Pancreas (tissue), 10 donors: ENCODE data around the gene CELF3. TPM values are rescaled to one million over a fixed set of nuclear protein-coding genes. Genes with fewer than 3 reads are reported as not detected.

Experiments used
- ATAC-seq, 4 donors: fragments of 200-7000 bp; cut with Tn5 transposase; one replicate each; pipeline versions ENCODE4 v1.8.0 to v1.9.1; 2020; ENCODE audit warnings: mild to moderate bottlenecking in 4 of 4, moderate library complexity in 4 of 4
- DNase-seq, 6 donors: peaks; one replicate each; pipeline ENCODE4 v3.0.0-alpha.2; 2020
- FAIRE-seq: peaks from 2 replicates; lab custom pipeline; 2012; peaks lifted over from hg19 to GRCh38; lab: Jason Lieb, UNC
- H3K27ac ChIP-seq, 4 donors: fragments of 200-600 bp; sonication (generic); 1 replicate in 3 of 4; 2 replicates in 1 of 4; pipeline versions ENCODE4 v1.5.0 to v1.8.0; 2020
- H3K27me3 ChIP-seq, 4 donors: fragments of 200-600 bp; one replicate each; pipeline ENCODE4 v1.8.0; 2021
- H3K36me3 ChIP-seq, 3 donors: fragments of 200-600 bp; sonication (generic) in 1 of 3; one replicate each; pipeline versions ENCODE4 v1.5.0 to v1.8.0; 2020 to 2021
- H3K4me1 ChIP-seq, 3 donors: fragments of 200-600 bp; one replicate each; pipeline ENCODE4 v1.8.0; 2021
- H3K4me3 ChIP-seq, 4 donors: fragments of 200-600 bp; sonication (generic) in 2 of 4; one replicate each; pipeline versions ENCODE4 v1.5.0 to v1.8.0; 2020 to 2021
- H3K9me3 ChIP-seq, 4 donors: fragments of 200-600 bp; one replicate each; pipeline ENCODE4 v1.8.0; 2021
- WGBS, 2 donors: extraction: QIAGEN DNeasy Blood & Tissue Kit; methylation state at CpG; one replicate each; pipeline ENCODE4 v1.1.7; 2013; 5-methylcytosine and 5-hydroxymethylcytosine counted together
- intact Hi-C, 3 donors: fragments of 100-400 bp; cut with DNase I; formaldehyde crosslinking; loops; one replicate each; pipeline versions ENCODE4 v1.11.1 to v1.14.2; 2022
- polyA plus RNA-seq, 2 donors: library from polyadenylated mRNA; stranded (reverse); fragments of 200-250 nt; gene quantifications; one replicate each; pipeline ENCODE4 v1.2.3, GENCODE V29; 2013
- total RNA-seq, 6 donors: library from RNA; stranded (reverse); fragmentation: NEBNext Ultra II Directional in 4 of 6; extraction: Animal tissue kit (Norgen Biotek cat#: 25700) in 4 of 6; gene quantifications; one replicate each; pipeline versions ENCODE4 v1.2.1 to v1.2.4, GENCODE V29; 2021 to 2023
- TF ChIP-seq, protein P1 (sequence below), 4 donors: fragments of 200-600 bp; sonication (generic) in 3 of 4; IDR thresholded peaks; one replicate each; pipeline versions ENCODE4 v1.5.0 to v1.8.0; 2021; ENCODE audit warnings: antibody characterized with exemption in 4 of 4
- donor health status: healthy with polysubstance abuse.
- donor health status: DM: no; HTN: no; CAD: no; lungs with moderate emphysema.
- donor health status: DM: no; HTN: no; CAD: no.
- donor health status: control.
- donor health status: control.
- donor health status: Bipolar disorder and iron deficiency.
- donor health status: DM: yes; HTN: yes; CAD: no.
- donor health status: DM: no; HTN: no; CAD: no.
- donor health status: DM: no; HTN: no; CAD: no.
- donor health status: DM: yes; HTN: yes; CAD: no.

Gene CELF3
- total RNA-seq (1 to 10 TPM; 1.1 to 8.6 (median 3.6) TPM), polyA plus RNA-seq (10 to 100 TPM; 39.2 to 76.3 TPM)

DNA sequence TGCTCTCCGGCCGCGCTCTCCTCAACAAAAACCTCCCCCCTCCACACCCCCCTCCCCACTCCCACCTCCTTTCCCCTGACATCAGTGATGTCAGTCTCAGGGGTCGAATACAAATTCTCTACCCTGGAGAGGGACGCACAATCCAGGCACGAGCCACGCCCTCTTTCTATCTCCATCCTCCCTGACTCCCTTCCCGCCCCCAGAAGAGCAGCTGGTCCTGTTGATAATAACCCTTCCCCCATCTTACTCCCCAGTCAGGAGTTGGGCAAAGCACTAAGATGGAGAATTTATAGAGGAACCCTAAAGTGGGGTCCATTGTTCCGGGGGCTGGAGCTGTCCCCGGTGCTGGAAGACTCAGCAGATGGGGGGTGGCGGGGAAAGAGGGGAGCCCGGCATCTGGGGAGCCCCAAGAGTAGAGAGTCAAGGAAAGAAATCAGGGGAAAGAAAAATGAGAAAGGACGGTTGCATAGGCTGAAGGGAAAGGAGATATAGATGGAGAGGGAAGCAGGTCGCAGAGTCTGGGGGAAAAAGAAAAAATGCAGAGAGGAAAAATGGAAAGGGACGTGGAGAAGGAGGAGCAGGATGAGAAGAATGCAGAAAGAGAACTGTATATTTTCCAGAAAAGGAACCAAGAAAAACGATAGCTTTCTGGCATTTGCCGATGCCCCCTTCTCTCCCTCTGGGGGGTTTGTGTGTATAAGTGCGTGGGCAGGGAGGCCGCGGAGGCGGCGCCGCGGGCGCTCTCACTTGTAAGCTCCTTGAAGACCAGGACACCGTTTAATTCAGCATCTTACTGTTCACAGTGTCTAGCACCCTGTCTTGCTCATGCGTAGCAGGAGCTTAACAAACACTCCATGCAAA, at the start of gene CELF3:
TSS of gene CELF3 (minus strand) at position 33 of the 861 bp plus-strand sequence. CDS start 783 bp downstream, outside the sequence.
- Histone ChIP-seq H3K27ac (peak within 1 kb of the TSS in 1 of 4 donors; percentile 12), H3K4me3 (no peak within 1 kb of the TSS), H3K27me3 (no peaks in the 10 kb centered on the region), H3K36me3 (no peaks in the 10 kb centered on the region), H3K9me3 (no peaks in the 10 kb centered on the region), H3K4me1 (peaks cover 0 to 18% (median 6%) of the 10 kb centered on the region in 3 donors)
- WGBS, 2 donors = 10 to 14% methylated on average over 24 to 27 of the region's 27 CpGs
- intact Hi-C loops = no loop called here
- TF ChIP-seq, protein P1, sequence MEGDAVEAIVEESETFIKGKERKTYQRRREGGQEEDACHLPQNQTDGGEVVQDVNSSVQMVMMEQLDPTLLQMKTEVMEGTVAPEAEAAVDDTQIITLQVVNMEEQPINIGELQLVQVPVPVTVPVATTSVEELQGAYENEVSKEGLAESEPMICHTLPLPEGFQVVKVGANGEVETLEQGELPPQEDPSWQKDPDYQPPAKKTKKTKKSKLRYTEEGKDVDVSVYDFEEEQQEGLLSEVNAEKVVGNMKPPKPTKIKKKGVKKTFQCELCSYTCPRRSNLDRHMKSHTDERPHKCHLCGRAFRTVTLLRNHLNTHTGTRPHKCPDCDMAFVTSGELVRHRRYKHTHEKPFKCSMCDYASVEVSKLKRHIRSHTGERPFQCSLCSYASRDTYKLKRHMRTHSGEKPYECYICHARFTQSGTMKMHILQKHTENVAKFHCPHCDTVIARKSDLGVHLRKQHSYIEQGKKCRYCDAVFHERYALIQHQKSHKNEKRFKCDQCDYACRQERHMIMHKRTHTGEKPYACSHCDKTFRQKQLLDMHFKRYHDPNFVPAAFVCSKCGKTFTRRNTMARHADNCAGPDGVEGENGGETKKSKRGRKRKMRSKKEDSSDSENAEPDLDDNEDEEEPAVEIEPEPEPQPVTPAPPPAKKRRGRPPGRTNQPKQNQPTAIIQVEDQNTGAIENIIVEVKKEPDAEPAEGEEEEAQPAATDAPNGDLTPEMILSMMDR (IDR thresholded peaks at IDR 0.05) = no peak
- ATAC-seq = peak; percentile 7 to 70 (median 46)
- FAIRE-seq = no peak
- peak in 2 of 6 donors; percentile 22 to 27 for DNase-seq

DNA sequence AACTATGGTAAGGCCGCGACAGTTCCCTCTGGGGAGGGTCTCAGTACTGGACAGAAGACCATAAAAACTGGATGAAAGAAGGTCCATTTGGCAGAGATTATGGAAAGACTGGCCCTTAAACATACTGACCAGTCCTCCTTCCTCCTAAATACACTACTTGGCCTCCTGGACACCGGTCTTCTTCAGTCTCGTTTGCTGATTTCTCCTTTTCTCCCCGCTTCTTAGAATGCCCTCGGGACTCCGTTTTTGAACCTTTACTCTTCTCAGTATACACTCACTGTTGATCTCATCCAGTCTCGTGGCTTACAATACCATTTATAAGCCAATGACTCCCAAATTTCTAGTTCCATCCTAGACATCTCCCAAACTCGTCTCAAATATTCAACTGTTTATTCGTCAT, 47.4 kb upstream of the CELF3 start:
- intact Hi-C loops = no loop called here
- Histone ChIP-seq H3K27ac (peak overlapping the region; percentile 66 to 85 (median 81)), H3K9me3 (no peaks in the 10 kb centered on the region), H3K4me1 (peaks cover 3 to 16% (median 4%) of the 10 kb centered on the region in 3 donors), H3K36me3 (peaks cover 0 to 14% (median 10%) of the 10 kb centered on the region in 3 donors), H3K27me3 (no peaks in the 10 kb centered on the region), H3K4me3 (peak overlapping the region; percentile 42 to 81 (median 67))
- no peak for DNase-seq
- no peak for FAIRE-seq
- WGBS, 2 donors = 39% methylated on average over 10 of the region's 10 CpGs
- peak in 2 of 4 donors; percentile 10 to 31 for ATAC-seq
- TF ChIP-seq, protein P1 (IDR thresholded peaks at IDR 0.05) = no peak

DNA sequence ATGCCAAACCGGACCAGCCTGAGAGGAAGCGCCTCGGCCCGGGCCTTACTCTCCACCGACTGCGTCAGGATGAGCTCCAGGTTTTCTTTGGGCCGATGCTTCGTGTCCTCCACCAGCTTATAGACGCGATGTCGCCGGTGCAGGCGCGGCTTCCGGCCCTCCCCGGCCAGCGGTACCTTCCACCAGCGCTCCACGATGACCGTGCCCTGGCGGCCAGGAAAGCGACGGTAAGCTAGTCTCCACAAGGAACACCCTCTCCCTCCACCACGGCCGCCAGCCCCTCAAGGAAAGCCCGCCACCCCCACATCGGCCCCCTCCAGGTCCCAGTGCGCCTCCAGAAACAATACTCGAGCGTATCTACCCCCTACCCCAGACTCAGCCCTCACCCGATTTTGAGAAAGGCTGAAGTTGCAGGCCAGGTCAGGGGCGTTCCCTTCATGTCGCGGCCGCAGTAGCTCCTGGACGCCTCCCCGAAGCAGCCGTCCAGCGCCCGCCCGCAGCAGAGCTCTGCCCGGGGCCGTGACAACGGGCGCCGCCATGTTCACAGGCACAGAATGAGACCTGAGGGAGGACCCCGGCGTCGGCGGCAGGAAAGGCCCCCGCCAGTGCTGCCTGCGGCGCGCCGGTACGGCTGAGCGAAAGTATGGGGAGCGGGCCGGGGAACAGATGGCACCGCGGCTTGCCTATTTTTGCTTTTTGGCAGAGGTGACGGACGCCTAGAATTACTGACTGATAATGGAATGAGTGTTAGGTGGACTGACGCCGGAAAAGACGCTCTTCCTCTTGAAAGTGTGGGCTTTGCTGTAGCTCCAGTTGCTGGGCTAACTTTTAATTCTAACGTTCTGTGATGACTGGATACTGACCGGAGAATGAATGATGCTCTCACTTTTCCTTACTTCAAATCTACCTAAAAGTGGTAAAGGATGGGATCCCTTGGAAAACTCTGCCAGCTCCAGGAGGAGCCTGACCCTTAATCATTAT, 46.6 kb upstream of the CELF3 start, which contains the start of gene MRPL9:
TSS of gene MRPL9 (minus strand) at position 556 of the 981 bp plus-strand sequence. CDS start at position 539, 17 bp downstream.
- DNase-seq (peak; percentile 77 to 95 (median 83)), ATAC-seq (peak; percentile 97 to 99 (median 99)), FAIRE-seq (no peak)
- Histone ChIP-seq H3K36me3 (peaks cover 0 to 17% (median 10%) of the 10 kb centered on the region in 3 donors), H3K4me1 (peaks cover 3 to 16% (median 4%) of the 10 kb centered on the region in 3 donors), H3K9me3 (no peaks in the 10 kb centered on the region), H3K4me3 (peak within 1 kb of the TSS; percentile 42 to 81 (median 67)), H3K27me3 (no peaks in the 10 kb centered on the region), H3K27ac (peak within 1 kb of the TSS; percentile 66 to 85 (median 81))
- intact Hi-C loops = no loop called here
- WGBS, 2 donors = 0% methylated on average over 66 to 68 of the region's 68 CpGs
- TF ChIP-seq, protein P1 (IDR thresholded peaks at IDR 0.05) = no peak

DNA sequence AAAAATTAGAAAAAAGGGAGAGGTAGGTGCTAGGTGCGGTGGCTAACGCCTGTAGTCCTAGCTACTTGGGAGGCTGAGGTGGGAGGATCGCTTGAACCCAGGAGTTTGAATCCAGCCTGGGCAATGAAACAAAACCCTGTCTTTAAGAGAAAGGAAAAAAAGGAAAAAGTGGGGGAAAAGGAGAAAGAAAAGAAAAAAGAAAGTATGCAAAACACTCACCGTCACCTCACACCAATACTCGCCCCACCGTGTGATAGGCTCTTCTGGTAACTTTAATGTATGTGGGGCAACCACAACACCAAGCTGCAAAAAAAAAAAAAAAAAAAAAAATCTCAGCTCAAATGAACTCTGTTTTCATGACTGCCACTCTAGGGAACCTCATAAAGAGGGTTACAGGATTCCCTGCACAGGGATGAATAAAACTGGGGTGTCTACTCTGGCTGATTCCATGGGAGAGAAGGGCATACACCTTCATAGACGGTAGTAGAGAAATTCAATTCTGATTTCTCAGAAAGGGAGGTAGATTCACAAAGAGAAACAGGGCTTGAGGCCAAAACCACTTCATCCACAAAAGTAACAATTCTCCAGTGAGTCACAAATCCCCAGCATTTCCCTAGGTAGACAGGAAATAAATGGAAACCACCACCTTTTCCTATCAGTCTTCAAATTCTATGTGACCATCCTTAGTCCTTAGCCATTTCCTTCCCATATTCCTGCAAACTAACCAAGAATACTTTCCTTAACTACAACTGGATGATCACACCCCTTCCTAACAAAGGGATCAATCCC, 44.2 kb upstream of the CELF3 start:
- Histone ChIP-seq H3K27me3 (no peaks in the 10 kb centered on the region), H3K36me3 (peaks cover 0 to 20% (median 10%) of the 10 kb centered on the region in 3 donors), H3K27ac (no peak overlapping the region), H3K4me1 (peaks cover 3 to 10% (median 4%) of the 10 kb centered on the region in 3 donors), H3K4me3 (no peak overlapping the region), H3K9me3 (no peaks in the 10 kb centered on the region)
- FAIRE-seq = no peak
- no peak for ATAC-seq
- TF ChIP-seq, protein P1 (IDR thresholded peaks at IDR 0.05) = no peak
- 79 to 89% methylated on average over 7 of the region's 7 CpGs for WGBS, 2 donors
- DNase-seq = no peak
- intact Hi-C loops = no loop called here
